PFSK-1 (cell line): ENCODE results near the gene LAMB3.
A peak's percentile ranks its signal among the peaks of the same experiment; 100 is the strongest.

Experiments used
- FOXP2 ChIP-seq: optimal IDR thresholded peaks from 2 replicates; pipeline ENCODE3; 2011; ENCODE audit warnings: borderline replicate concordance, control low read depth, inconsistent platforms; ENCODE audit not compliant: insufficient read depth; ENCODE audit errors: extremely low read length, extremely low read depth
- POLR2AphosphoS5 ChIP-seq: IDR thresholded peaks from 2 replicates; pipeline ENCODE4 v1.6.1; 2012; ENCODE audit warnings: low read depth, mild to moderate bottlenecking, control low read depth, low read length, moderate library complexity
- REST ChIP-seq, 2 experiments: IDR thresholded peaks; 2 replicates each; pipeline versions ENCODE4 v1.6.1 to v1.8.0; 2011 to 2012; ENCODE audit warnings: low read depth in 2 of 2, low read length in 2 of 2, control low read depth in 1 of 2, inconsistent platforms in 1 of 2, mild to moderate bottlenecking in 1 of 2, moderate library complexity in 1 of 2; ENCODE audit not compliant: insufficient read depth in 1 of 2
- SIN3A ChIP-seq: IDR thresholded peaks from 2 replicates; pipeline ENCODE4 v1.6.1; 2012; ENCODE audit warnings: mild to moderate bottlenecking, low read length, moderate library complexity, borderline replicate concordance; ENCODE audit not compliant: insufficient read depth
- TAF1 ChIP-seq: IDR thresholded peaks from 2 replicates; pipeline ENCODE4 v1.6.1; 2012; ENCODE audit warnings: low read length, control low read depth, borderline replicate concordance; ENCODE audit not compliant: insufficient read depth

Gene LAMB3

GRCh38 chr1:209585672-209586071, 66.6 kb downstream of the LAMB3 start:
- TF ChIP-seq POLR2AphosphoS5 (peak; percentile 76), TAF1 (peak; percentile 69; the same call in 1 of the 2 replicates), SIN3A (peak; percentile 95), REST (IDR thresholded peaks at IDR 0.05; ENCODE audit: insufficient read depth in 1 of 2, low read depth in 2 of 2, low read length in 2 of 2) (0 out of 4 replicates have a peak, but pooled peaks of 1 of the 2 experiments have one; percentile 37), FOXP2 (peak; percentile 83)

DNA sequence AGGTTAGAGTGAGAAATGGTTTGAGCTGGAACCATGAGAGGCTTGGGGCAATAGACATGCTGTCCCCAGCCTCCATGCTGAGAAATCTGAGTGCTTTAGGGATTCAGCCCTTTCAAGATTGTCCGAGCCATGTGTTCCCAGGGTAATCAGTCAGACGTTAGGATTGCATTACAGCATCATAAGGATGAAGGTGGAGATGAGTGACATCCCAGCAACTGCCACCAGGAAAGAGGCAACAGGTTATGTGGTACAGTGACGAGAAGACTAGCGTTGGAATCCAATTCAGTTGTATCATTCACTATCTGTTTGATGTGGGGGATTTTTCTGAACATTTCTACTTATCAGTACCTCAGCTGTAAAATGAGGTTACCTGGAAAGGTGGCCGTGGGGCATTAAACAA, 67.0 kb downstream of the LAMB3 start:
- TF ChIP-seq SIN3A (no peak), TAF1 (no peak), FOXP2 (no peak), POLR2AphosphoS5 (no peak), REST (IDR thresholded peaks at IDR 0.05; ENCODE audit: insufficient read depth in 1 of 2, low read depth in 2 of 2, low read length in 2 of 2) (no peak)

DNA sequence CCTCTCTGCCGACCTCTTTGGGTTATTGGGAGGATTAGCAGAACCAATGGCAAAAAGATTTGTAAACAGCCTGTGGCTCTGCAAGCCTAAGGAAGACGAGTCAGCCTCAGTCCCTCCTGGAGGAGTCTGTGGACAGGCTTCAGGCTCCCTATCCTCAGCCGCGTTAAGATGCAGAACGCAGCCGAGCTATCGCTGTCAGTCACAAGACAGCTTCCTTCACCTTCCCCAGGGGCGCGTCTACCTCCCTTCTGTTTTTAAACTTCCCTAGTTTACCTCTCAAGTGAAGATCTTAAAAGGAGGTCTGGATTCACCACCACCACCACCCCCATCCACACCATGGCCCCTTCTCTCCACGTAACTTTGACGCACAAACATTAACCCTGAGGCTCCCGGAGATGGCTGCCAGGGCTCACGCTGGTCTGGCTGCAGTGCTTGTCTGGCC, 68.0 kb downstream of the LAMB3 start:
- TF ChIP-seq POLR2AphosphoS5 (no peak), REST (IDR thresholded peaks at IDR 0.05; ENCODE audit: insufficient read depth in 1 of 2, low read depth in 2 of 2, low read length in 2 of 2) (no peak), TAF1 (peak; percentile 49; the same call in 1 of the 2 replicates), SIN3A (peak; percentile 38; the same call in 1 of the 2 replicates), FOXP2 (no peak)

DNA sequence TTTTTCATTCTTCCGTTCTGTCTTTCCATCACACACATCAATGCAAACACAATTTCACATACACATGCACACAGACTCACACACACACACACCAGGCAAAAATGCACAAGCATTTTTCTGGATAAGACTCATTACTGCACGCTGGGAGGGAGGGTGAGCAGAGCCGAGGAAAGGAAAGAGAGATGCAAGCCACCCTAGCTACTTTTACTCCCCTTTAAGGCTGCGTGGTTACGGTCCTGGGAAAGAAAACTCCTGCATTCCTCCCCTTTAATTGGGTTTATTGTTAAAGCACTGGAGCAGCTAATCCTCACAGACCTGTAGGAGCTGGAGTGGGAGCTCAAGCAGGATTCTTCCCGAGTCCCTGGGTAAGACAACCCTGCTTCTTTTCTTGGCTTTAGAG, 68.8 kb downstream of the LAMB3 start, which contains the start of gene CAMK1G:
Gene CAMK1G, plus strand, starts transcription at position 307 of the 400 bp plus-strand sequence. CDS start 11,270 bp downstream, outside the sequence.
- TF ChIP-seq SIN3A (peak; percentile 62; the same call in 1 of the 2 replicates), FOXP2 (no peak), REST (IDR thresholded peaks at IDR 0.05; ENCODE audit: insufficient read depth in 1 of 2, low read depth in 2 of 2, low read length in 2 of 2) (no peak), TAF1 (peak; percentile 86), POLR2AphosphoS5 (peak; percentile 98)
